HG03558 (cell line): ENCODE results near the gene OR8H1.

Experiments
- ATAC-seq: cut with Tn5 transposase; IDR thresholded peaks from one replicate; pipeline ENCODE4 v1.9.1; 2021; ENCODE audit warnings: moderate number of reproducible peaks; ENCODE audit not compliant: unreplicated experiment; ENCODE audit errors: extremely low read depth

OR8H1 gene, protein sequence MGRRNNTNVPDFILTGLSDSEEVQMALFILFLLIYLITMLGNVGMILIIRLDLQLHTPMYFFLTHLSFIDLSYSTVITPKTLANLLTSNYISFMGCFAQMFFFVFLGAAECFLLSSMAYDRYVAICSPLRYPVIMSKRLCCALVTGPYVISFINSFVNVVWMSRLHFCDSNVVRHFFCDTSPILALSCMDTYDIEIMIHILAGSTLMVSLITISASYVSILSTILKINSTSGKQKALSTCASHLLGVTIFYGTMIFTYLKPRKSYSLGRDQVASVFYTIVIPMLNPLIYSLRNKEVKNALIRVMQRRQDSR

DNA sequence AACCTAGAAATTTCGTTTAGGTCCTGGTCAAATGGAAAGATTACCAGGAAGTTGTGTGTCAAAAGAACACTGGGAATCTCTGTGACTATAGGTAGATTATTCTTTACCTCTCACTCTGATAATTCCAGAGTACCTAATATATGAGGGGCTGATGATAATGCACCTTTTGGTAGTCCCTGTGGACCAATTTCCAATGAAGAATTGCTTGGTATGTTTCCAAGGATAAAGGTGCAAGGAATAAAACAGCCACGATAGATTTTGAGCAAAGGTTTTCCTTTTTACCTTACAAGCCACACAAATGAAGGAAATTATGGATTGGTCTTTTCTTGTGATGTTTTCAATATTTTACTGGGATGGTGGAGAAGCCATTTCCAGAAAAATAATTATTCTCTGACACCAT lies at the start of gene OR8H1:
OR8H1 (minus strand) TSS at position 101 of the 400 bp plus-strand sequence. CDS start 1,192 bp downstream, outside the sequence.
- no peak for ATAC-seq

DNA sequence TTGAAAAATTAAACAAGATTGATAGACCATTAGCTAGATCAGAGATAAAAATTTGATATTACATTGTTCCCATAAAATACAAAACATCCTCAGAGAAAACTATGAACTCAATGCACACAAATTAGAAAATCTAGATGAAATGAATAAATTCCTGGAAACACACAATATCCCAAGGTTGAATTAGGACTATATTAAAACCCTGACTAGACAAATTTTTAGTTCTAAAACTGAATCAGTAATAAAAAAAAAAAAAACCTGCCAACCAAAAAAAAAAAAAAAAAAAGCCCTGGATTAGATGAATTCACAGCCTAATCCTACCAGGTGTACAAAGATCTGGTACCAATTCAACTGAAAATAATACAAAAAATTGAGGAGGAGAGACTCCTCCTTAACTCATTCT lies 48.2 kb upstream of the OR8H1 start:
- no peak for ATAC-seq

DNA sequence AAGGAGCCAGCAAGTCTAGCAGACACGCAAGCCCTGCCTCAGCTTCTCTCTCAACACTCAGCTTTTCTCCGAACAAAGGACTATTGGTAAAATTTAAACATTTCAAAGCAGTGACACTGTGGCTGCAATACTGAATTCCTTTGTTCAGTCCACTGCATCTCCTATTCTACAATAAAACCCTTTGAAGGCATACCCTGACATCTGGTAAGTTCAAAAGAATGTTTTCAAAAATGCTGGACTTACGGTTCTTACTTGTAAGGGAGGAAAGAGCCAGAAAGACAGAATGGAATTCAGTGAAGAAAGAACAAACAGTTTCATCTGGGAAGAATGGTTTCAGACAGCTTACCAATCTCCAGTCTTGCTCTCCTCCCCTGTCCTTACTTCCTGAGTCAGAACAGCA lies 41.1 kb upstream of the OR8H1 start:
- no peak for ATAC-seq

DNA sequence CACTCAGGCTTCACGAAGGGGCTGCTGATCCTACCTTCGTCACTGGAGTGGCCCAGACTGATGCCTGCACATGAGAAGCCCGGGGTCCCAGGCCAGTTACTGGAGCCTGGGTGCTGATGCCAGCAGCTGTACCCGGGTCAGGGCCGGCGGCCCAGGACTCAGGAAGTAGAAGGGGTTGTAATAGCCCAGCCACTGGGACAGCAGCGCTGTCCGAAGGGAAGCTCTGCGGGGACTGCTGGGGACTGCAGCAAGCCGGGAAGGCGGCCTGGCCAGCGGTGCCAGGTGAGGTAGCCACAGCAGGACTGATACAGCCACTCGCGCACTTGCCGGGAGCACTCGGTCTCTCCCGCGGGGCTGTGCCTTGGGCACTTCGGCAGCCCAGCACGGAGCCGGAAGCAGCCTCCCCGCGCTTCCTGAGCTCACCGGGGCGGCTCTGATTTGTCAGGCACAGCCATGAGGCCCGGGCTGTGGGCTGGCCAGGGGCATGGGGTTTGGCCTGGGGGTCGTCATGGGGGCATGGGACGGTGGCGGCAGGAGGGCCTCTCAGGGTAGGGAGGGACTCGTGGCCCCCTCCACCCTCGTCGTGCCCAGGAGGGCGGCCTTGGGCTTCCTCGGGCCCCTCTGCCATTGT lies 39.9 kb upstream of the OR8H1 start:
- no peak for ATAC-seq

DNA sequence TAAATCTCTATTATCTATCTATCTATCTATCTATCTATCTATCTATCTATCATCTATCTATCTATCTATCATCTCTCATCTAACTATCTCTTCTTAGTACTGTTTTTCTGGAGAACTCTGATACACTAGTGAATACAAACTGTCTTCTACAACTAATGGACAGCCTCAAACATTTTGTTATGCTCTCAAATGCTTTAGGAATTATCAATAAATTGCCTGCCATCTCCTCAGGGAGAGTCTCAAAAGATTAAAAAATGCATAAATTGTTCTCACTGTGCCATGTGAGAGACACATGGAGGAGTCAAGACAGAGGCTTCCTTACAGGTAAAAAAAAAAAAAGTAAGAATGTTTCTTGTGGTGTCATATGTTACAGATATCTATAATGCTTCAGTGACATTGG lies 22.8 kb upstream of the OR8H1 start, which contains the start of gene OR8K3:
OR8K3 (plus strand) TSS at position 301 of the 400 bp plus-strand sequence. CDS start 3,163 bp downstream, outside the sequence.
- ATAC-seq, result no peak

DNA sequence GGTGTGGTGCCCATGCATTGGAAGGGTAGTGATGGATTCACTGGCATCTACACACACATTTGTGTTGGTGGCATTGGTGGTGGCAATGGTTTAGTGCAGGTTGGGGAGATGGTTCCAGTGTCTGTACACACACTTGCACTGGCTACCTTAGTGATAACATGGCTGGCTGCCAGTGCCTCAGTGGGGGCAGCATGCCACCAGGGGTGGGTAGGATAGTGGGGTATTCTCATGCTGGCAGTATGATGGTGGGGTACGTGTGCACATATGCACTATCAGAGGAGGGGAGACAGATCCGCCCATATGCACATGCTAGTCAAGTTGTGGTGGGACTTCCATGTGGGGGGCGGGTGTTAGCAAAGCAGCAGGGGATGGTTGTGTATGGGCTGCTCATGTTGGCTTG lies 15.8 kb upstream of the OR8H1 start:
- ATAC-seq, result no peak

DNA sequence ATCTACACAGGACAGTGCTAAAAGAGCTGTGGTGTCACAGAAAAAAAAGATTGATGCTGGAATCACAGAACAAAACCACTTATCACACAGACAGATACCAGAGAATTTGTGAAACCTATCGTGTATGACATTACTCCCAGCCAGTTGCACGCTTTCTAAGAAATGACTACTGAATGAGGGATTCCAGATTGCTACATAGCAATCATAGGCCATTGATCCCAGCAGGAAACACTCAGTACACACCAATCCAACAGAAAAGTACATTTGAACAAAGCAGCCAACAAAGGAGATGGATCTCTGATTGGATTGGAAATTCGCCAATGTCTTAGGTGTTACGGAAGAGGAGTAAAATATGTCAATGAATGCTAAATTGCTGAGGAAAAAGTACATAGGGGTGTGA lies 4.8 kb upstream of the OR8H1 start:
- ATAC-seq, result no peak

DNA sequence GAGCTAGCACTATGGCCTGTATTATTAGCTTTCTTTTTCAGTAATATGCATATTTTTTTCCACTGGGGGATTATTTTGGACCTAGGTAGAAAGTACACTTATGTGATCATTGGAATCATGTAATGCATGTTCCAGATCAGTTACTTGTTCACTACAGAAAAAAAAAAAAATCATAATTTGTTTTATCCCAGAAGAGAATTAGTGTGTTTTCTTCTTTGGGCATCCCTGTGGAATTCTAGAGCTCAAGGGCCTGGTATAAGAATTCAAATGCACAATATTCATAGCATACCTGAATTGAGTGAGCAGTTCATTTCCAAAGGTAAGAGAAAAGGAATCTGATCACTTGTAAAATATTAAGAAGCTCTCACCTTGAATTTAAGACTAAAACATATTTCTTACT lies 18.2 kb downstream of the OR8H1 start, which contains the start of gene OR5T1:
OR5T1 (plus strand) TSS at position 301 of the 400 bp plus-strand sequence. CDS start 1,485 bp downstream, outside the sequence.
- ATAC-seq, result no peak

DNA sequence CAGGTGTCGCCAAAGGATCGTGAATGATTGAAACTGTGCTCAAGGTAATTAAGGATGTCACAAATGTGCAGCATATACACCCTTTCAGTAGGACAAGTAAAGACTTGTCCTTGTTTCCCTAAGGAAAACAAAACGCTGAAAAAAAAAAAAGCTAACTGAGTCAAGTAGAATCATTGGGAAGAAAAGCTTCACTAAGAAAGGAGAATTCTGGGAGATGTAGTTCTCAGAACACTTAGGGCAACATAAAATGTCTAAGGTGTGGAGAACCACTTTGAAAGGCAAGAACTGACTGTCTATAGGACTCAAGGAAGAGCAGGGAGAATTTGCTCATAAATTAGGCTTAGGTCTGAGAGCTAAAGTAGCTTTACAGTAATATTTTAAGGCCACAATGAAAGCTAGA lies 21.0 kb downstream of the OR8H1 start:
- ATAC-seq, result no peak

DNA sequence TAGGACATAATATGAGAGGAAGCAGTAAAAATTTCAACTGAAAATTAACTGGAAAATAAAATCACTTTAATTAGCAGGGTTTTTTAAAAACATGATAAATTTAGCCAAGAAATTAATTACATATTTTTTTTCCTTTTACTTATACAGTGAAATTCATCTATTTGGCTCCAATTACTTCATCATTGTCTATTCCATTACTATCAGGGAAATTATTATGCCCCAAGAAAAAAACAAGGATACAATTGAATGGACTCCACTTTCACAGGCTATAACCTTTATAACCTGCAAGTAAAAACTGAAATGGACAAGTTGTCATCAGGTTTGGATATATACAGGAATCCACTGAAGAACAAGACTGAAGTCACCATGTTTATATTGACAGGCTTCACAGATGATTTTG lies 40.1 kb downstream of the OR8H1 start, which contains the start of gene OR5T3:
OR5T3 (plus strand) TSS at position 301 of the 400 bp plus-strand sequence; CDS start at position 301, 0 bp downstream.
- no peak for ATAC-seq
